ENCODE results near the gene FA2H. TPM values are rescaled to one million over a fixed set of nuclear protein-coding genes. Genes with fewer than 3 reads are reported as not detected.

FA2H gene
- total RNA-seq, 1 experiment from 2014 or later: 1.1 TPM

DNA sequence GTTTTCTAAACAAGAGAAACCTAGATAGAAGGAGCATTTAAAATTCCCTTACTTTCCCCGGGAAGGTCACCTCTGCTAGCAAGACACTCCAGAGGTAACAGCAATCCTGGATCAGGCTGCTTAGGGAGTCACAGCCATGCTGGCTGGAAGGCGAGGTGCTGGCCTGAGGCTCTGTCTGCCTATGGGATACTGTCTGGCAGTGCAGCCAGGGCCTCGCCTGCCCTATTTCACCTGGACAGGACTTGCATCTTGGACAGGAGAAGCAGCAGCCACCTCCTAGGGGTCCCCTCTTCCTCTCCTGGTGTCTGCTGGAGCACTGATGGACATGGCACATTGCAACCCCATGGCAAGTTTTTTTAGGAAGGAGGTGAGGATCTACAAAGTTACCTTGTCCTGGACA, 15.1 kb downstream of the FA2H start:
- H3K4me3 ChIP-seq (ENCODE audit: insufficient read depth, low read depth, low read length): no peak overlapping the region
- no peak for DNase-seq

GRCh38 chr16:74758801-74759200, 15.8 kb downstream of the FA2H start:
- H3K27me3 ChIP-seq (ENCODE audit: control insufficient read depth, insufficient read depth, low read length): no peaks in the 10 kb centered on the region
- no peak for DNase-seq
- H3K36me3 ChIP-seq (replicated peaks; ENCODE audit: control insufficient read depth, insufficient read depth, low read length): no peaks in the 10 kb centered on the region
- no peak overlapping the region for H3K4me3 ChIP-seq (ENCODE audit: insufficient read depth, low read depth, low read length)

More for the DNA sequence above, 15.1 kb downstream of the FA2H start:
- H3K36me3 ChIP-seq (replicated peaks; ENCODE audit: control insufficient read depth, insufficient read depth, low read length): no peaks in the 10 kb centered on the region
- no peaks in the 10 kb centered on the region for H3K27me3 ChIP-seq (ENCODE audit: control insufficient read depth, insufficient read depth, low read length)

DNA sequence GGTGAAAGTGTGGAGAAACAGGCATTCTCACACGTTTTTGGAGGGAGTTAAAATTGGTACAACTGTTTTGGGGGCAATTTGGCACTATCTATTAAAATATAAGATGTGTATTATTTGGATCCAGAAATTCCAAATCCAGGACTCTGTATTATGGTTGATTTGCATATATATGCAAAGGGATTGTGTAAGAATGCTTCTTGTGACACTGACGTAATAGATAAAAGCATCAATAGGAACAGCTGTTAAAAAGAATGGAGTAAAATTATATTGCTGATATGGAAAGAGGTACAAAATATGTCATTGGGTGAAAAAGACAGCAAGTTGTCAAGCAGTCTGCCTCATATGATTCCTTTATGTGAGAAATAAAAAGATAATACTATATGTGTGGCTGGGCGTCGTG, 17.3 kb downstream of the FA2H start:
- Histone ChIP-seq H3K4me3 (ENCODE audit: insufficient read depth, low read depth, low read length) (no peak overlapping the region), H3K27me3 (ENCODE audit: control insufficient read depth, insufficient read depth, low read length) (no peaks in the 10 kb centered on the region), H3K36me3 (replicated peaks; ENCODE audit: control insufficient read depth, insufficient read depth, low read length) (no peaks in the 10 kb centered on the region)
- no peak for DNase-seq

DNA sequence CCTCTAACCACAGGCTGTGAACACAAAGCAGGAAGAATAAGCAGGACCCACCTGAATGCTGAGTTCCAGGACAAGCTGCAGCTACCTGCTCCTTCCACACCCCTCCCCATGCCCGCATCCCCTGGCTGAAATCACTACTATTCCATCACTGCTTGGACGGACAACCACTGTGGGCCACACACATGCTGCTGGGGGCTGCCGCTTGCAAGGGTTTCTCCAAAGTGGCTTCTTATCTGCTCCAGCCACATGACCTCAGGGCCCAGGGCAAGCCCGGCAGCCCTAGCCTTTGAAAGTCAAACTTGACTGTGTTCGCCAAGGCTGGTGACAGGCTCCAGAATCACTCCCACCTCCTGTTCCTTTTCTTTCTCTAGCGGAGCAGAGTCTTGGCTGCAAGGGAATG, 18.4 kb downstream of the FA2H start:
- no peak overlapping the region for H3K4me3 ChIP-seq (ENCODE audit: insufficient read depth, low read depth, low read length)
- no peaks in the 10 kb centered on the region for H3K36me3 ChIP-seq (replicated peaks; ENCODE audit: control insufficient read depth, insufficient read depth, low read length)
- DNase-seq: peak; percentile 22
- H3K27me3 ChIP-seq (ENCODE audit: control insufficient read depth, insufficient read depth, low read length): no peaks in the 10 kb centered on the region

- no peak for DNase-seq
- H3K36me3 ChIP-seq (replicated peaks; ENCODE audit: control insufficient read depth, insufficient read depth, low read length): no peaks in the 10 kb centered on the region
- no peak overlapping the region for H3K4me3 ChIP-seq (ENCODE audit: insufficient read depth, low read depth, low read length)
- H3K27me3 ChIP-seq (ENCODE audit: control insufficient read depth, insufficient read depth, low read length): no peaks in the 10 kb centered on the region
Observed at GRCh38 chr16:74753180-74753579, 21.4 kb downstream of the FA2H start.

DNA sequence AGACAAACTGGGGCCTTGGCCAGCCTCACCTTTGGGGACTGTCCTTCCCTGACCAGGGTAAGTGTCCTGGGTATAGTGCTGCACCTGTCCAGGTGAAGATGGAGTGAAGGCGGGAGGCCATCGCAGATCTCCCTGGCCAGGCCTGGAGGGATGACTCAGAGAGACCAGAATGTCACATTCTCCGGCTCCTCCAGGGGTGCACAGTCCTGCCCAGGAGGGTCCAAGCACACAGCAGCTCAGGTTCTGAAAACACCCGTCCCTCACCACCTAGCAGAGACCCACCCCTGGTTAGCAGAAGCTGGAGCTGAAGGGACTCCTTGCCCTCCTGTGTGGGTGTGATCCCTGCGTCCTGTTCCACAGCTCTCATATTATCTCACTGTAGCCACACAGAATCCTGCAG, 21.9 kb downstream of the FA2H start:
- Histone ChIP-seq H3K36me3 (replicated peaks; ENCODE audit: control insufficient read depth, insufficient read depth, low read length) (no peaks in the 10 kb centered on the region), H3K4me3 (ENCODE audit: insufficient read depth, low read depth, low read length) (no peak overlapping the region), H3K27me3 (ENCODE audit: control insufficient read depth, insufficient read depth, low read length) (no peaks in the 10 kb centered on the region)
- no peak for DNase-seq

DNA sequence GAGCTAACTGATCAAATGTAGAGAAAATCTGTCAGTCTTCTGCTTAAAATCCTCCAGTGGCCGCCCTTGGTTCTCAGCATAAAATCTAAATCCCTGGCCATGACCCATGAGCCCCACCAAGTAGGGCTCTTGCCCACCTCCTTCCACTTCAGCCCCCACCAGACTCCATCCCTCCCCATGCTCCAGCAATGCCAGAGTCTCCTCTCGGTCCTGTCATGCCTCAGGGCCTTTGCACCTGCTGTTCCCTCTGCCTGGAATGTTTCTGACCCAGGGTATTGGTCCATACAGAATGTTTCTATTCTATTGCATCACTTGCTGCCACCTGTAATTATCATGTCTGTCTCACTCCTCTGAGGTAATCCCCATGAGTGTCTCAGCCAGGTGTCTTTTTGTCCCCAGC, 22.4 kb downstream of the FA2H start:
- no peaks in the 10 kb centered on the region for H3K36me3 ChIP-seq (replicated peaks; ENCODE audit: control insufficient read depth, insufficient read depth, low read length)
- H3K27me3 ChIP-seq (ENCODE audit: control insufficient read depth, insufficient read depth, low read length): no peaks in the 10 kb centered on the region
- DNase-seq: no peak
- H3K4me3 ChIP-seq (ENCODE audit: insufficient read depth, low read depth, low read length): no peak overlapping the region

DNA sequence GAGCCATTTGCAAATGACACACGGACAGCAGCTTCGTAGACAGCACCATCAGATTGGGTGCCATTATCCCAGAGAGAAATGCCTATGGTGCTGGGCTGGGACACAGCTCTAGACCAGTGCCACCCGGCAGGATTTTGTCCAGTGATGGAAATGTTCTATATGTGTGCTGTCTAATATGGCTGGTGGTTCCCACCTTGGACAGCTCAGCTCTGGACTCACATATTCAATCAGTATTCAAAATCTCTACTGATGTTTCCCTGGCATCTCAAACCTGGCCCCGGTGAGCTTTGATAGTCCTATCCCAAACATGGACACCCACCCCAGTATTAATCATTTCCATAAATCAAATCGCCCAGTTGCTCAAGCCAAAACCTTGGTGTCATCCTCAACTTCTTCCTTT, 23.0 kb downstream of the FA2H start:
- no peak for DNase-seq
- Histone ChIP-seq H3K27me3 (ENCODE audit: control insufficient read depth, insufficient read depth, low read length) (no peaks in the 10 kb centered on the region), H3K4me3 (ENCODE audit: insufficient read depth, low read depth, low read length) (no peak overlapping the region), H3K36me3 (replicated peaks; ENCODE audit: control insufficient read depth, insufficient read depth, low read length) (no peaks in the 10 kb centered on the region)

GRCh38 chr16:74749291-74750055, 25.1 kb downstream of the FA2H start:
- H3K4me3 ChIP-seq (ENCODE audit: insufficient read depth, low read depth, low read length): no peak overlapping the region
- no peaks in the 10 kb centered on the region for H3K27me3 ChIP-seq (ENCODE audit: control insufficient read depth, insufficient read depth, low read length)
- H3K36me3 ChIP-seq (replicated peaks; ENCODE audit: control insufficient read depth, insufficient read depth, low read length): no peaks in the 10 kb centered on the region
- peak; percentile 78 for DNase-seq

- Histone ChIP-seq H3K4me3 (ENCODE audit: insufficient read depth, low read depth, low read length) (no peak overlapping the region), H3K27me3 (ENCODE audit: control insufficient read depth, insufficient read depth, low read length) (no peaks in the 10 kb centered on the region), H3K36me3 (replicated peaks; ENCODE audit: control insufficient read depth, insufficient read depth, low read length) (no peaks in the 10 kb centered on the region)
- peak; percentile 49 for DNase-seq
Observed at GRCh38 chr16:74748616-74749026, 26.0 kb downstream of the FA2H start.

DNA sequence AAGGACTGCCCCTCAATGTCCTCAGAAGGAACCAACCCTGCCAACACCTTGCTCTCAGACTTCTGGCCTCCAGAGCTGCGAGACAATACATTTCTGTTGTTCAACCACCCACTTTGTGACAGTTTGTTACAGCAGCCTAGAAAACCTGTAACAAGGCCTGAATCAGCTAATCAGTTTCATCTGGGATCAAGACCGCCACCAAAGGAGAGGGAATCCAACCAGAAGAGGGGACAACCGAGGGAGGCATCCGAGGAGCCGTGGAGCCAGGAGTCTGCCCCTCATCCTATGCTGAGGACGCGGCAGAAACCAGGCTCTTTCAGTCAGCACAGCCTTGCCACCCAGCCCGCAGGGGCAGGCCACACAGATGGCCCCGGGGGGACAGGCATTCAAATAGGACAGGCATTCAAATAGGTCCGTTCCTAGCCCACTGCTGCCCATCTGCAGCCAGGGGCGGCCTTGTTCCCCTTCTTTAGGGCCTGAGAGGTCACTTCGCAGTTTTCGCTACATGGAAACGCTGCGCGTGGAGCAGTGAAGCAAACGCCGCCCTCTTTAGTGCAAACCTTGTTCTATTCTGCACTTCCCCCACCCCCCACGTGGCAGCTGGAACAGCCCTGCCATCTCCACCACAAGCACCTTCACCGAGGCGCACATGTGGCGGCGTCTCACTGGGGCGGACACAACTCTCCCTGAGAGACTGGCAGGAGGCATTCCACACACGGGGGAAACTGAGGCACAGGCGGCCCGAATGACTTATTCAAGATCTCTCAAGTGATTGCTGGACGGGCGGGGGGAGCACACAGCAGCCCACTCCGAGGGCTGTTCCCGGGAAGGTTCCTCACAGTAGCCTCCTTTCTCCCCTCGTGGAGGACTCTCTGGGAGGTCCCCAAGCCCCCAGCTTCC, 26.7 kb downstream of the FA2H start:
- DNase-seq: peak; percentile 43
- H3K4me3 ChIP-seq (ENCODE audit: insufficient read depth, low read depth, low read length): no peak overlapping the region
- no peaks in the 10 kb centered on the region for H3K36me3 ChIP-seq (replicated peaks; ENCODE audit: control insufficient read depth, insufficient read depth, low read length)
- H3K27me3 ChIP-seq (ENCODE audit: control insufficient read depth, insufficient read depth, low read length): no peaks in the 10 kb centered on the region

GRCh38 chr16:74745926-74746325, 28.7 kb downstream of the FA2H start:
- DNase-seq: no peak
- Histone ChIP-seq H3K27me3 (ENCODE audit: control insufficient read depth, insufficient read depth, low read length) (no peaks in the 10 kb centered on the region), H3K36me3 (replicated peaks; ENCODE audit: control insufficient read depth, insufficient read depth, low read length) (no peaks in the 10 kb centered on the region), H3K4me3 (ENCODE audit: insufficient read depth, low read depth, low read length) (no peak overlapping the region)

DNA sequence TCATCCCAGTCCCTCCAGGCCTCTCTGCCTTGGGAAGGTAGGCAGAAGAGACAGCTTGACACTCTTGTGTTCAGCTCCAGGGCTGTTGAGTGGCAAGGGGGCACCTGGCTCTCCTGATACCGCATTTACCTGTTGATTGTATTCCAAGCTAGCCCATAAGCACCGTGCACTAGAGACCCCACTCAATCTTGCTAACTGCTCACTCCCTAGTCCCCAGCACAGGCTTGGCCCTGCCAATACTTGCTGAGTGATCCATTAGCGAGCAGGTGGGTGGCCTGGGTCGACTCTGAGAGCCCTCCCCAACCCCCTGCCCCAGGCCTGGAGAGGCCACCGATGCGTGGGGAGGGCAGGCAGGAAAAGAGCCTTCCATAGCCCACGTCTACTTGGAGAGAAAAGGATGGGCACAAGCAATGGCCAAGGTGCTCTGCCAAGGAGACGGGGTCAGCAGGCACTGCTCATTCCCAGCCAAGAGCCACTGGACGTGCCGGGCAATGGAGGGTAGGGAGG, 29.5 kb downstream of the FA2H start:
- no peak for DNase-seq
- no peaks in the 10 kb centered on the region for H3K27me3 ChIP-seq (ENCODE audit: control insufficient read depth, insufficient read depth, low read length)
- H3K4me3 ChIP-seq (ENCODE audit: insufficient read depth, low read depth, low read length): no peak overlapping the region
- no peaks in the 10 kb centered on the region for H3K36me3 ChIP-seq (replicated peaks; ENCODE audit: control insufficient read depth, insufficient read depth, low read length)

DNA sequence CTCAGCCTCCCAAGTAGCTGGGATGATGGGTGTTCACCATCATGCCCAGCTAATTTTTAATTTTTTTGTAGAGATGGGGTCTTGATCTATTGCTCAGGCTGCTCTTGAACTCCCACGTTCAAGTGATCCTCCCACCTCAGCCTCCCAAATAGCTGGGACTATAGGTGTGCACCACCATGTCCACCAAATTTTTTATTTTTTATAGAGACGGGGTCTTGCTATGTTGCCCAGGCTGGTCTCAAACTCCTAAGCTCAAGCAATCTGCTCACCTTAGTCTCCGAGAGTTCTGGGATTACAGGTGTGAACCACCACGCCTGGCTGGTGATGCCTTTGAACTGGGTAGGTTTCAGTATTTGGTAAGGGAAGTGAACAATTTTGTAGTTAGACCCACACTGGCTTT, 30.1 kb downstream of the FA2H start:
- no peaks in the 10 kb centered on the region for H3K27me3 ChIP-seq (ENCODE audit: control insufficient read depth, insufficient read depth, low read length)
- no peak overlapping the region for H3K4me3 ChIP-seq (ENCODE audit: insufficient read depth, low read depth, low read length)
- no peaks in the 10 kb centered on the region for H3K36me3 ChIP-seq (replicated peaks; ENCODE audit: control insufficient read depth, insufficient read depth, low read length)
- DNase-seq: no peak
